HG02759 (cell line): ENCODE data around the gene DDA1.
A peak's percentile ranks its signal among the peaks of the same experiment; 100 is the strongest.
"Not testable (repeated sequence)": the region's sequence is repeated elsewhere in the genome, so short reads cannot be mapped to it uniquely, and the experiment has no call there.

Source experiments
- ATAC-seq: cut with Tn5 transposase; IDR thresholded peaks from one replicate; pipeline ENCODE4 v1.9.1; 2021; ENCODE audit warnings: mild to moderate bottlenecking, moderate library complexity; ENCODE audit not compliant: unreplicated experiment

DDA1 gene

GRCh38 chr19:17309198-17309964, at the start of gene DDA1:
Gene DDA1, plus strand, starts transcription at chr19:17309563. Its CDS starts 92 bp downstream, at chr19:17309655.
- peak; percentile 58 for ATAC-seq

GRCh38 chr19:17259934-17260333, 49.4 kb upstream of the DDA1 start:
- no peak for ATAC-seq

- ATAC-seq: peak; percentile 78
These were observed 48.5 kb upstream of the DDA1 start for GRCh38 chr19:17260842-17261325.

GRCh38 chr19:17262557-17262956, 46.8 kb upstream of the DDA1 start:
- ATAC-seq: no peak

GRCh38 chr19:17263712-17264640, 45.4 kb upstream of the DDA1 start:
- ATAC-seq: no peak

- no peak for ATAC-seq
These were observed 44.8 kb upstream of the DDA1 start, which contains the start of gene USHBP1 for GRCh38 chr19:17264641-17264979. Gene USHBP1, minus strand, starts transcription at chr19:17264745. Its CDS starts 446 bp downstream, at chr19:17264299.

GRCh38 chr19:17266026-17266425, 43.3 kb upstream of the DDA1 start:
- ATAC-seq: no peak

- ATAC-seq: no peak
These were observed 42.8 kb upstream of the DDA1 start for GRCh38 chr19:17266589-17266974.

GRCh38 chr19:17266975-17267788, 42.2 kb upstream of the DDA1 start, which contains the start of gene BABAM1:
Gene BABAM1, plus strand, starts transcription at chr19:17267443. Its CDS starts 1,364 bp downstream, at chr19:17268807.
- peak; percentile 90 for ATAC-seq

- no peak for ATAC-seq
These were observed 40.6 kb upstream of the DDA1 start for GRCh38 chr19:17268754-17269153.

- ATAC-seq: not testable (repeated sequence)
These were observed 34.5 kb upstream of the DDA1 start for GRCh38 chr19:17274892-17275291.

- no peak for ATAC-seq
These were observed 33.8 kb upstream of the DDA1 start for GRCh38 chr19:17275441-17276175.

- ATAC-seq: no peak
These were observed 29.9 kb upstream of the DDA1 start for GRCh38 chr19:17279436-17279835.

- ATAC-seq: peak; percentile 56
These were observed 27.7 kb upstream of the DDA1 start, which contains the start of gene ANKLE1 for GRCh38 chr19:17281391-17282304. Gene ANKLE1, plus strand, starts transcription at chr19:17281901. Its CDS starts 20 bp downstream, at chr19:17281921.

GRCh38 chr19:17282488-17283125, 26.8 kb upstream of the DDA1 start:
- peak; percentile 74 for ATAC-seq

GRCh38 chr19:17283504-17283996, 25.8 kb upstream of the DDA1 start:
- ATAC-seq: no peak

- no peak for ATAC-seq
These were observed 23.8 kb upstream of the DDA1 start for GRCh38 chr19:17285415-17286135.
